Suprapubic skin (tissue), 4 donors: ENCODE measurements around the gene ARPC2.

Experiments used
- EP300 ChIP-seq: sonication (generic); formaldehyde crosslinking; IDR thresholded peaks from one replicate; pipeline ENCODE4 v1.6.1; 2017; ENCODE audit warnings: antibody characterized with exemption
- POLR2A ChIP-seq, 2 donors: fragments of 450-650 bp; IDR thresholded peaks; one replicate each; pipeline ENCODE4 v1.6.1; 2017; ENCODE audit warnings: antibody characterized with exemption in 2 of 2, mild to moderate bottlenecking in 2 of 2, moderate library complexity in 2 of 2
- POLR2AphosphoS5 ChIP-seq, 3 donors: sonication (generic); formaldehyde crosslinking; IDR thresholded peaks; one replicate each; pipeline ENCODE4 v1.6.1; 2017; ENCODE audit warnings: antibody characterized with exemption in 3 of 3
- TF ChIP-seq, protein P1 (sequence below), 2 donors: fragments of 200-600 bp in 1 of 2; fragments of 450-650 bp in 1 of 2; sonication (generic) in 1 of 2; IDR thresholded peaks; one replicate each; pipeline ENCODE4 v1.5.1; 2016 to 2019; ENCODE audit warnings: antibody characterized with exemption in 2 of 2, mild to moderate bottlenecking in 1 of 2, moderate library complexity in 1 of 2

- TF ChIP-seq, protein P1, sequence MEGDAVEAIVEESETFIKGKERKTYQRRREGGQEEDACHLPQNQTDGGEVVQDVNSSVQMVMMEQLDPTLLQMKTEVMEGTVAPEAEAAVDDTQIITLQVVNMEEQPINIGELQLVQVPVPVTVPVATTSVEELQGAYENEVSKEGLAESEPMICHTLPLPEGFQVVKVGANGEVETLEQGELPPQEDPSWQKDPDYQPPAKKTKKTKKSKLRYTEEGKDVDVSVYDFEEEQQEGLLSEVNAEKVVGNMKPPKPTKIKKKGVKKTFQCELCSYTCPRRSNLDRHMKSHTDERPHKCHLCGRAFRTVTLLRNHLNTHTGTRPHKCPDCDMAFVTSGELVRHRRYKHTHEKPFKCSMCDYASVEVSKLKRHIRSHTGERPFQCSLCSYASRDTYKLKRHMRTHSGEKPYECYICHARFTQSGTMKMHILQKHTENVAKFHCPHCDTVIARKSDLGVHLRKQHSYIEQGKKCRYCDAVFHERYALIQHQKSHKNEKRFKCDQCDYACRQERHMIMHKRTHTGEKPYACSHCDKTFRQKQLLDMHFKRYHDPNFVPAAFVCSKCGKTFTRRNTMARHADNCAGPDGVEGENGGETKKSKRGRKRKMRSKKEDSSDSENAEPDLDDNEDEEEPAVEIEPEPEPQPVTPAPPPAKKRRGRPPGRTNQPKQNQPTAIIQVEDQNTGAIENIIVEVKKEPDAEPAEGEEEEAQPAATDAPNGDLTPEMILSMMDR (IDR thresholded peaks at IDR 0.05), result no peak
- no peak for TF ChIP-seq POLR2A (IDR thresholded peaks at IDR 0.05)
- TF ChIP-seq EP300, result no peak
- no peak for TF ChIP-seq POLR2AphosphoS5 (IDR thresholded peaks at IDR 0.05)
Observed at GRCh38 chr2:218260166-218260565, 43.2 kb downstream of the ARPC2 start.
